ENCODE results near the gene TMEM229B.

- no peak for TF ChIP-seq POLR2A (IDR thresholded peaks at IDR 0.05; ENCODE audit: low read depth, low read length)
- no peak for TF ChIP-seq CEBPB (IDR thresholded peaks at IDR 0.05; ENCODE audit: low read depth, low read length)
- no peak for TF ChIP-seq ELK1 (IDR thresholded peaks at IDR 0.05; ENCODE audit: borderline replicate concordance, low read depth, low read length)
- no peak for TF ChIP-seq CTCF (conservative IDR thresholded peaks at IDR 0.05; ENCODE audit: low read depth, low read length)
- TF ChIP-seq RCOR1 (IDR thresholded peaks at IDR 0.05; ENCODE audit: insufficient replicate concordance, low read length), result no peak
- TF ChIP-seq CHD1 (IDR thresholded peaks at IDR 0.05; ENCODE audit: low read depth, low read length), result no peak
- no peak for TF ChIP-seq MAFK (IDR thresholded peaks at IDR 0.05; ENCODE audit: low read depth, low read length)
- no peak for TF ChIP-seq RAD21 (IDR thresholded peaks at IDR 0.05; ENCODE audit: low read length)
- no peak for TF ChIP-seq FOS (IDR thresholded peaks at IDR 0.05; ENCODE audit: low read depth, low read length)
- TF ChIP-seq SMC3 (IDR thresholded peaks at IDR 0.05; ENCODE audit: low read depth, low read length), result no peak
- no peak for TF ChIP-seq USF2 (IDR thresholded peaks at IDR 0.05; ENCODE audit: low read depth, low read length)
- no peak for TF ChIP-seq MAZ (IDR thresholded peaks at IDR 0.05; ENCODE audit: borderline replicate concordance, low read depth, low read length)
Observed at GRCh38 chr14:67516676-67517075, 28.2 kb upstream of the TMEM229B start.
